K562 (cell line): ENCODE measurements around the gene BCORL1. TPM values are rescaled to one million over a fixed set of nuclear protein-coding genes. Genes with fewer than 3 reads are reported as not detected.

Source experiments
- BRF1 ChIP-seq: IDR thresholded peaks from 3 replicates; pipeline ENCODE4 v1.6.1; 2011; ENCODE audit warnings: borderline replicate concordance, mild to moderate bottlenecking; ENCODE audit not compliant: insufficient read length; ENCODE audit errors: extremely low read depth
- HMG20B ChIP-seq: fragments of 250-450 bp; sonication (Bioruptor Pico); IDR thresholded peaks from 2 replicates; pipeline ENCODE4 v1.5.0; 2021; ENCODE audit warnings: mild to moderate bottlenecking
- JUN ChIP-seq, 2 experiments: sonication (generic) in 1 of 2; formaldehyde crosslinking in 1 of 2; IDR thresholded peaks; 2 replicates each; pipeline versions ENCODE4 v1.6.1 to v1.8.0; 2012 to 2022; ENCODE audit warnings: borderline replicate concordance in 2 of 2, mild to moderate bottlenecking in 2 of 2, improper control_type of control experiment in 1 of 2, low read depth in 1 of 2, low read length in 1 of 2, missing genetic modification reagents in 1 of 2
- KDM4B ChIP-seq, 2 experiments: fragments of 450-650 bp in 1 of 2; sonication (generic) in 1 of 2; IDR thresholded peaks; 2 replicates each; pipeline ENCODE4 v1.6.1; 2016 to 2017; ENCODE audit warnings: borderline replicate concordance in 2 of 2, antibody characterized with exemption in 1 of 2, low read depth in 1 of 2, mild to moderate bottlenecking in 1 of 2
- MTA1 ChIP-seq: fragments of 450-650 bp; IDR thresholded peaks from 2 replicates; pipeline ENCODE4 v1.6.1; 2017; ENCODE audit warnings: borderline replicate concordance
- NFIX ChIP-seq: fragments of 250-450 bp; sonication (Bioruptor Pico); IDR thresholded peaks from 2 replicates; pipeline ENCODE4 v1.4.0; 2020; ENCODE audit warnings: low read depth, mild to moderate bottlenecking, moderate library complexity
- POLR2A ChIP-seq: fragments of 450-650 bp; conservative IDR thresholded peaks from 2 replicates; pipeline ENCODE4 v1.6.1; 2016
- POLR3G ChIP-seq: IDR thresholded peaks from 2 replicates; pipeline ENCODE4 v1.6.1; 2011; ENCODE audit not compliant: insufficient read length, insufficient replicate concordance; ENCODE audit errors: extremely low read depth
- RFX1 ChIP-seq: fragments of 450-650 bp; IDR thresholded peaks from 2 replicates; pipeline ENCODE4 v1.6.1; 2016; ENCODE audit warnings: mild to moderate bottlenecking, moderate library complexity
- RNF2 ChIP-seq: sonication (generic); IDR thresholded peaks from 2 replicates; pipeline ENCODE4 v1.6.1; 2016
- TCFL5 ChIP-seq: fragments of 250-450 bp; sonication (Bioruptor Pico); conservative IDR thresholded peaks from 2 replicates; pipeline ENCODE4 v1.6.1; 2021; ENCODE audit warnings: mild to moderate bottlenecking, moderate library complexity, matching md5 sums
- UBTF ChIP-seq, 2 experiments: IDR thresholded peaks; 2 replicates each; pipeline ENCODE4 v1.6.1; 2012; ENCODE audit warnings: improper control_type of control experiment in 2 of 2, low read depth in 2 of 2, low read length in 2 of 2, borderline replicate concordance in 1 of 2
- ZBTB43 ChIP-seq: sonication (generic); formaldehyde crosslinking; IDR thresholded peaks from 2 replicates; pipeline ENCODE4 v1.8.0; 2023; ENCODE audit warnings: mild to moderate bottlenecking, missing genetic modification reagents
- ZNF318 ChIP-seq, 2 experiments: fragments of 450-650 bp; IDR thresholded peaks; 2 replicates each; pipeline ENCODE4 v1.6.1; 2016; ENCODE audit warnings: mild to moderate bottlenecking in 2 of 2, borderline replicate concordance in 1 of 2, low read depth in 1 of 2, moderate library complexity in 1 of 2
- polyA plus RNA-seq, 8 experiments: library from polyadenylated mRNA; depleted of rRNA in 4 of 8; stranded (reverse) in 5 of 8; unstranded in 3 of 8; fragments of >200 nt; fragmentation: Nextera tagmentation in 2 of 8; fragmentation: Illumina TruSeq in 1 of 8; extraction: Ambion mirVana in 2 of 8; extraction: Trizol in 1 of 8; gene quantifications; 2 replicates each; pipeline versions ENCODE4 v1.2.1 to v1.2.3, GENCODE V29; 2011 to 2014; ENCODE audit warnings: inconsistent platforms in 1 of 8, missing spikeins in 1 of 8
- total RNA-seq, 7 experiments: library from RNA; depleted of rRNA in 6 of 7; stranded (reverse); fragments of >200 nt in 6 of 7; fragmentation: Illumina TruSeq in 2 of 7; extraction: Trizol in 2 of 7; gene quantifications; 2 replicates each; pipeline versions ENCODE4 v1.2.1 to v1.2.3, GENCODE V29; 2011 to 2021; ENCODE audit warnings: low replicate concordance in 1 of 7

BCORL1 gene
- total and polyA plus RNA-seq, 9 of the 15 experiments (the other 6 are each of a cell fraction or from before 2014, with no cell fraction given) = 0.48 to 29.6 (median 2.1) TPM

GRCh38 chrX:129932821-129933321, 49.6 kb upstream of the BCORL1 start (continued):
- no peak for TF ChIP-seq HMG20B
- TF ChIP-seq ZNF318 (IDR thresholded peaks at IDR 0.05; ENCODE audit: borderline replicate concordance in 1 of 2, low read depth in 1 of 2) = no peak
- no peak for TF ChIP-seq POLR3G
- no peak for TF ChIP-seq ZBTB43 (CRISPR knock-in tag)
- no peak for TF ChIP-seq RFX1
- TF ChIP-seq NFIX = no peak
- no peak for TF ChIP-seq JUN (IDR thresholded peaks at IDR 0.05; ENCODE audit: borderline replicate concordance, low read depth, low read length)
- TF ChIP-seq JUN (CRISPR knock-in tag; IDR thresholded peaks at IDR 0.05; ENCODE audit: borderline replicate concordance) = no peak
- no peak for TF ChIP-seq MTA1
- TF ChIP-seq UBTF (IDR thresholded peaks at IDR 0.05; ENCODE audit: borderline replicate concordance in 1 of 2, low read depth in 2 of 2, low read length in 2 of 2) = peak; percentile 70 to 83; a peak in 3 of 4 replicates
- TF ChIP-seq TCFL5 (CRISPR knock-in tag) = no peak
- TF ChIP-seq BRF1 = no peak
- TF ChIP-seq RNF2 = no peak
- TF ChIP-seq KDM4B (IDR thresholded peaks at IDR 0.05; ENCODE audit: borderline replicate concordance in 2 of 2, low read depth in 1 of 2) = no peak
- 0 out of 2 replicates have a peak, but pooled peaks have one; percentile 29 for TF ChIP-seq POLR2A
